ENCODE results near the gene MAPT.

The MAPT gene

DNA sequence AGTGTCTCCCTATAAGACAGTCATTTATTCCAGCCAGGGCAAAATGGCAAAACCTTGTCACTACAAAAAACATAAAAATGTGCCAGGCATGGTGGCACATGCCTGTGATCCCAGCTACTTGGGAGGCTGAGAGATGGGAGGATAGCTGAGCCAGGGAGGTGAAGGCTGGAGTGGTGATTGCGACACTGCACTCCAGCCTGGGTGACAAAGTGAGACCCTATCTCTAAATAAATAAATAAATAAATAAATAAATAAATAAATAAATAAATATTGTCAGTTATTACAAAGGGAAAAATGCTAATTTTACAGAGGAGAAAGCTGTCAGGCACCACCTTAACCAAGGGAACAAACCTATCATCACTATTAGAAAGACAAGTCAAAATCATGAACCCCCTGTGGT, 180.2 kb downstream of the MAPT start:
- DNase-seq, result no peak

Data from NK-92 treated with Interleukin-12 subunit alpha and Interleukin-12 subunit beta, amount 100 ng/mL, for 24 hours (cell line).